MCF 10A (cell line): ENCODE results near the gene NFIX. TPM values are rescaled to one million over a fixed set of nuclear protein-coding genes. Genes with fewer than 3 reads are reported as not detected.

Experiments
- BruUV-seq: library from RNA; stranded (reverse); fragments of 400-500 nt; replicated peaks from 2 replicates; lab custom pipeline; 2021; lab: Mats Ljungman, UMichigan
- CTCF ChIA-PET: fragments of 300-600 bp; sonication (Branson Sonifier 250); formaldehyde crosslinking; extraction: SDS; loops from one replicate; lab custom pipeline; 2021; ENCODE audit warnings: antibody characterized with exemption, inconsistent platforms; lab: Yijun Ruan, JAX
- POLR2A ChIA-PET: fragments of 300-600, 350-650 bp; sonication (Branson Sonifier 250); formaldehyde crosslinking; extraction: SDS; loops from one replicate; lab custom pipeline; 2020; ENCODE audit warnings: antibody characterized with exemption, inconsistent platforms; lab: Yijun Ruan, JAX
- DNase-seq: peaks from one replicate; pipeline ENCODE4 v3.0.0-alpha.2; 2018; ENCODE audit not compliant: unreplicated experiment
- H3K27ac Mint-ChIP-seq: one replicate; pipeline ENCODE4 v1.8.0; 2022; ENCODE audit warnings: mild to moderate bottlenecking, low read depth, mixed read lengths; ENCODE audit not compliant: unreplicated experiment
- H3K27me3 Mint-ChIP-seq: one replicate; pipeline ENCODE4 v1.8.0; 2022; ENCODE audit warnings: mixed read lengths; ENCODE audit not compliant: insufficient read depth, unreplicated experiment
- H3K36me3 Mint-ChIP-seq: one replicate; pipeline ENCODE4 v1.8.0; 2022; ENCODE audit warnings: mild to moderate bottlenecking, moderate library complexity, mixed read lengths; ENCODE audit not compliant: insufficient read depth, unreplicated experiment
- H3K4me1 Mint-ChIP-seq: one replicate; pipeline ENCODE4 v1.8.0; 2022; ENCODE audit warnings: mixed read lengths; ENCODE audit not compliant: insufficient read depth, unreplicated experiment
- H3K4me3 Mint-ChIP-seq: one replicate; pipeline ENCODE4 v1.8.0; 2022; ENCODE audit warnings: mild to moderate bottlenecking, moderate library complexity, mixed read lengths; ENCODE audit not compliant: unreplicated experiment
- H3K9me3 Mint-ChIP-seq: one replicate; pipeline ENCODE4 v1.8.0; 2022; ENCODE audit warnings: mixed read lengths; ENCODE audit not compliant: unreplicated experiment
- intact Hi-C: fragments of 100-400 bp; cut with micrococcal nuclease; formaldehyde crosslinking; loops from 2 replicates; pipeline ENCODE4 v1.14.1; 2022
- total RNA-seq: library from RNA; stranded (reverse); gene quantifications from 2 replicates; pipeline ENCODE4 v1.2.3, GENCODE V29; 2022
- TF ChIP-seq, protein P1 (sequence below): fragments of 200-600 bp; IDR thresholded peaks from one replicate; pipeline ENCODE4 v1.8.0; 2022; ENCODE audit warnings: antibody characterized with exemption, mild to moderate bottlenecking; ENCODE audit not compliant: unreplicated experiment

The NFIX gene
- total RNA-seq, 1 experiment from 2014 or later = 27.2 TPM

DNA sequence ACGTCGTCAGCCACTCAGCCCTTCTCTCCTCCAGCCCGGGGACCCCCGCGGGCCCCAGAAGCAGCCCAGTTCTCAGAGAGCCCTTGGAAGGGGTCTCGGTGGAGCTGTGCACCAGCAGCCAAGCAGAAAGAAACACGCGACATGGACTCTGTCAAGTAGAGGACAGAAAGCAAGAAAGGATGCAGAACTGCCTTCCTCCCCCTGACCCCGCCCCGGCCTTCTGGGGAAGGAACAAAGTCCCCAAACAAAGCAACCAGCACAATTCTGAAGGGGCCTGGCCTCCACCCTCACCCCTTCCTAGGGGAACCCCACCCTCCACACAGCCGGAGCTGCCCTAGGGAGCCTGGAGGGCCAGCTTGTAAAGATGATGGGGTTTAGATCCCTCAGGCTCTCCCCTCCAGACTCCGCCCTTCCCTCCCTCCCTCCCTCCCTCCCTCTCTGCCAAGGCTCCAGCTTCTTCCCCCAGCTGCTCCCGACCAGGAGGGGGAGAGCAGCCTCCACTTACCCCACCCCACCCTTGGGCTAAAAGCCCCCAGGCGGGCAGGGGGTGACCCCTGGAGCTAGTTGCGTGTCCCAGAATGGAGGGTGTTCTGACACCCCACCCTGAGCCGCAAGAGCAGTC is 99.6 kb downstream of the NFIX start:
- TF ChIP-seq, protein P1, sequence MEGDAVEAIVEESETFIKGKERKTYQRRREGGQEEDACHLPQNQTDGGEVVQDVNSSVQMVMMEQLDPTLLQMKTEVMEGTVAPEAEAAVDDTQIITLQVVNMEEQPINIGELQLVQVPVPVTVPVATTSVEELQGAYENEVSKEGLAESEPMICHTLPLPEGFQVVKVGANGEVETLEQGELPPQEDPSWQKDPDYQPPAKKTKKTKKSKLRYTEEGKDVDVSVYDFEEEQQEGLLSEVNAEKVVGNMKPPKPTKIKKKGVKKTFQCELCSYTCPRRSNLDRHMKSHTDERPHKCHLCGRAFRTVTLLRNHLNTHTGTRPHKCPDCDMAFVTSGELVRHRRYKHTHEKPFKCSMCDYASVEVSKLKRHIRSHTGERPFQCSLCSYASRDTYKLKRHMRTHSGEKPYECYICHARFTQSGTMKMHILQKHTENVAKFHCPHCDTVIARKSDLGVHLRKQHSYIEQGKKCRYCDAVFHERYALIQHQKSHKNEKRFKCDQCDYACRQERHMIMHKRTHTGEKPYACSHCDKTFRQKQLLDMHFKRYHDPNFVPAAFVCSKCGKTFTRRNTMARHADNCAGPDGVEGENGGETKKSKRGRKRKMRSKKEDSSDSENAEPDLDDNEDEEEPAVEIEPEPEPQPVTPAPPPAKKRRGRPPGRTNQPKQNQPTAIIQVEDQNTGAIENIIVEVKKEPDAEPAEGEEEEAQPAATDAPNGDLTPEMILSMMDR = no peak
- H3K4me3 Mint-ChIP-seq = no peak overlapping the region
- H3K27me3 Mint-ChIP-seq = no peaks in the 10 kb centered on the region
- H3K36me3 Mint-ChIP-seq = peaks cover 11% of the 10 kb centered on the region
- no peaks in the 10 kb centered on the region for H3K9me3 Mint-ChIP-seq
- peaks cover 5% of the 10 kb centered on the region for H3K4me1 Mint-ChIP-seq
- no TSS peak for BruUV-seq
- ChIA-PET CTCF (interaction anchor here (0.6 to 7.6 kb wide), 22 partner anchors 9 to 336 kb away, joined by 3 to 97 read pairs (median 4); partner anchors contain the start of gene DAND5), POLR2A (no interaction called here)
- DNase-seq = no peak
- intact Hi-C loops = loop anchor here (1.0 kb wide), 1 partner anchor 117 kb away; no protein-coding TSS in a partner anchor
- no peak overlapping the region for H3K27ac Mint-ChIP-seq

DNA sequence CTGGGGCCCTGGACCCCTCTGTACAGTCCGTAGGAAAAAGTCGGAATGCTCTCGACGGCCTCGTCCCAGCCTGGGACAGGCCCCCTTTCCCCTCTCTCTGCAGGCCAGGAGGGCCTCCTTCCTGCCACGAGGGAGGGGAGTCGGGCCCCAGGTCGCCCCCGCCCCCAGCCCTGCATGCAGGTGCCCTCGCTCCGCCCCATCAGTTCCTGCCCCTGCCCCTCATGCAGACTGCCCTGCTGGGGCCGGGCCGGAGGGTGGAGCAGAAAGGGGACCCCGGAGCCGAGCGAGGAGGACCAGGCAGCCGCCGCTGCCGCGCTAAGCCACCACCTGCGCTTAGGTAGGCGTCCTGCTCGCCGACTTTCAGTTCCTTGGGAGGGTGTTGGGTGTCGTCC is 100.1 kb downstream of the NFIX start:
- intact Hi-C loops = no loop called here
- TF ChIP-seq, protein P1 = no peak
- peaks cover 5% of the 10 kb centered on the region for H3K4me1 Mint-ChIP-seq

DNA sequence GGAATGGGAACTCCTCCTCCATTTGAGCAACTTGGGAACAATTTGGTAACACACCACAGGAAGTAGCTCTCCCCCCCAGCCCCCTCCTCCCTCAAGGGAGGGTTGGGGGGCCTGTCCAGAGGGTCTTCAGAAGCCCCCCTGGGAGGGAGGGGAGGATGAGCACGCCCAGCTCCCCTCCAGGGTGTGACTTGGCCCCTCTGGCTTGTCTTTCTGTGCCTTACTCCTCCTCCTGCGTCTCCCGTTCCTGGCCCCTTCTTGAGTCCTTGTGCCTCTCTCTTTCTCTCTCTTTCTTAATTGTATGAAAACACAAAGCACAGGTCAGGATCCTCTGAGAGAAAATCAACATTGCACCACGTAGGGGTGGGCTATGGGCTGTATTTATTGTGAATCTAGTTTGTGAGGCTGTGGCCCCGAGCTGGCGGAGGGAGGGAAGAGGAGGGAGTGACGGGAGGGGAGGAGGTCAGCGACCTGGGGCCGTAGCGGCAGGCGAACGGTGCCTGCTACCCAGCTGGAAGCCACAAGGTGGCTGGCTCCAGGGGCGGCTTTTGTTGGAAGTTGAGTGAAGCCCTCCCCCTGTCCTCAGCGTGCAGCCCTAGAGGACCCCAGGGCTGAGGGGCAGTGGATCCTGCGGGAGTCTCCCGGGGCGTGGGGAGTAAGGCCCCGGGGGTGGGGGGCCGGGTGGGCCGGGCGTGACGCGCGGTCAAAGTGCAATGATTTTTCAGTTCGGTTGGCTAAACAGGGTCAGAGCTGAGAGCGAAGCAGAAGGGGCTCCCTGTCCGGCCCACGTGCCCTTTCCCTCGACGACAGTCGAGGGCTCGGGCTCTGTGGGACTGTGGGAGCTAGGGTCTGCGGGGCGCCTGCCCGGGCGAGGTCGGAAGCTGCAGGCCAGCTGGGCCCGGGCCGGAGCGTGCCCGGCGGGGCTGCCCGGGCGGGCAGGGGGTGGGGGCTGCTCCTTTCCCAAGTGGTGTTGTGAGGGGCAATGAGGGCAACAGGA is 101.0 kb downstream of the NFIX start:
- H3K27ac Mint-ChIP-seq = no peak overlapping the region
- H3K27me3 Mint-ChIP-seq = no peaks in the 10 kb centered on the region
- ChIA-PET POLR2A (no interaction called here), CTCF (interaction anchor here (0.6 to 7.6 kb wide), 6 partner anchors 17 to 168 kb away, joined by 3 to 97 read pairs (median 4); no protein-coding TSS in a partner anchor)
- H3K4me3 Mint-ChIP-seq = no peak overlapping the region
- BruUV-seq = no TSS peak
- no peak for DNase-seq
- peaks cover 5% of the 10 kb centered on the region for H3K36me3 Mint-ChIP-seq
- TF ChIP-seq, protein P1 = no peak
- intact Hi-C loops = no loop called here
- no peaks in the 10 kb centered on the region for H3K9me3 Mint-ChIP-seq
- H3K4me1 Mint-ChIP-seq = peaks cover 5% of the 10 kb centered on the region

More for the DNA sequence above, 100.1 kb downstream of the NFIX start:
- Mint-ChIP-seq H3K36me3 (peaks cover 9% of the 10 kb centered on the region), H3K9me3 (no peaks in the 10 kb centered on the region), H3K4me3 (no peak overlapping the region), H3K27me3 (no peaks in the 10 kb centered on the region), H3K27ac (no peak overlapping the region)
- ChIA-PET POLR2A (no interaction called here), CTCF (interaction anchor here (1.3 to 7.6 kb wide), 5 partner anchors 35 to 130 kb away, joined by 4 to 97 read pairs (median 14); partner anchors contain the start of gene DAND5)
- BruUV-seq = no TSS peak
- no peak for DNase-seq

DNA sequence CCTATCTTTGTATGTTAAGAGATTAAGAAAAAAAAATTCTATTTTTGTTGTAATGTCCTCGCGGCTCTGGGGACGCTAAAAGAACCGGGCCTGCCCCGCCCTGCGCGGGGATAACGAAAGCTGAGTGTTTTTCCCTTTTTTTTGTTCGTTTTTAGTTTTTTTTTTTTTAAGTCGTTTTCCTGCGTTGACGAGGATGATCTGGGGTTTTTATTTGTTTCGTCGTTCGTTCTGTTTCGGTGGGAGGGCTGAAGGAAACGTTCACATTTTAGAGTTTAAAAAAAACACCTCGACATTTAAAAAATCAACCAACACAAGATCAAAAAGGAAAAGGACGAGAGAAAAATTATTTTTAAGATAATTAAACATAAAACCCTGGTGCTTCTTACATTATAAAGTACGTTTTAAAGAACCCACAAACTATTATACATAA is 101.8 kb downstream of the NFIX start:
- TF ChIP-seq, protein P1 = no peak
- ChIA-PET POLR2A (no interaction called here), CTCF (interaction anchor here (7.6 kb wide), 1 partner anchor 118 kb away, joined by 97 read pairs; no protein-coding TSS in a partner anchor)
- H3K4me1 Mint-ChIP-seq = peaks cover 5% of the 10 kb centered on the region
- no peak for DNase-seq
- no peak overlapping the region for H3K27ac Mint-ChIP-seq
- H3K27me3 Mint-ChIP-seq = no peaks in the 10 kb centered on the region
- no peak overlapping the region for H3K4me3 Mint-ChIP-seq
- no peaks in the 10 kb centered on the region for H3K36me3 Mint-ChIP-seq
- intact Hi-C loops = no loop called here
- no peaks in the 10 kb centered on the region for H3K9me3 Mint-ChIP-seq
- BruUV-seq = TSS peak; percentile 58
